CD4-positive, alpha-beta T cell treated with Interleukin-15 for 4 hours (primary cell): Measurements from ENCODE around the gene TBC1D20.
"Not testable (repeated sequence)": the region's sequence is repeated elsewhere in the genome, so short reads cannot be mapped to it uniquely, and the experiment has no call there.

Source experiments
- DNase-seq: peaks from one replicate; pipeline ENCODE4 v3.0.0-alpha.2; 2020; ENCODE audit warnings: low spot score

Gene TBC1D20, protein sequence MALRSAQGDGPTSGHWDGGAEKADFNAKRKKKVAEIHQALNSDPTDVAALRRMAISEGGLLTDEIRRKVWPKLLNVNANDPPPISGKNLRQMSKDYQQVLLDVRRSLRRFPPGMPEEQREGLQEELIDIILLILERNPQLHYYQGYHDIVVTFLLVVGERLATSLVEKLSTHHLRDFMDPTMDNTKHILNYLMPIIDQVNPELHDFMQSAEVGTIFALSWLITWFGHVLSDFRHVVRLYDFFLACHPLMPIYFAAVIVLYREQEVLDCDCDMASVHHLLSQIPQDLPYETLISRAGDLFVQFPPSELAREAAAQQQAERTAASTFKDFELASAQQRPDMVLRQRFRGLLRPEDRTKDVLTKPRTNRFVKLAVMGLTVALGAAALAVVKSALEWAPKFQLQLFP

DNA sequence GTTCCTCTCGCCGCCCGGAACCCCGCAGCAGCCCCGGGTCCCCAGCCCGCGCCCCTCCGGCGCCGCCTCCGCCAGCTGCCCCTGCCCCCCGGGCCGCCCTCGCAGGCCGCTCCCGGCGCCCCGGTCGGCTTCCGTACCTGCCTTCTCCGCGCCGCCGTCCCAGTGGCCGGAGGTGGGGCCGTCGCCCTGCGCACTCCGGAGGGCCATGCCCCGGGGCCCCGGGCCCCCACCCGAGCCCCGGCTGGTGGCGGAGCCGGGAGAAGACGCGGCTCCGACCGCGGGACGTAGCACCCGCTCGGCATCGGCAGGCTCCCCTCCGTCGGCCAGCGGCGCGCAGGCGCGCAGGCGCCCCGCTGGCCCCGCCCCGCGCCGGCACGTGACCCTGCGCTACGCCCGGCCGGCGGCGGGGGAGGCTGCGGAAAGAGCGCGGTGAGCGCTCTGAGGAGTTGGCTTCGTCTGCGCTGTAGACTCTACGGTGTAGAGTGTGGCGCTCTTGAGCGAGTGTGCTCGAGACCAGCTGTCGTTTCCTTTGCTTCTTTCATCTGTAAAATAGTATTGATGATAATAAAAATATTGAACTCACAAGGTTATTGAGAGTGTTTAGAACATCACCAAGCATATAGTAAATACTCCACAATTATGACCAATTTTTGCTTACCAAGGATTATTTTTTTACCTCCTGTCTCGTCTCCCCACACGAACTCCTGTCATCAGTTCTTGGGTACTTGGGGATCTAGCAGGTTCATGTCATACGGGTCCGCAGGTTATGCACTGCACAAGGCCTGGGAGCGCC is at the start of gene TBC1D20:
TSS of gene TBC1D20 (minus strand) at position 335 of the 793 bp plus-strand sequence. CDS start at position 207, 128 bp downstream.
- peak; percentile 87 for DNase-seq

GRCh38 chr20:510328-511057 is 48.2 kb upstream of the TBC1D20 start:
- DNase-seq = not testable (repeated sequence)

DNA sequence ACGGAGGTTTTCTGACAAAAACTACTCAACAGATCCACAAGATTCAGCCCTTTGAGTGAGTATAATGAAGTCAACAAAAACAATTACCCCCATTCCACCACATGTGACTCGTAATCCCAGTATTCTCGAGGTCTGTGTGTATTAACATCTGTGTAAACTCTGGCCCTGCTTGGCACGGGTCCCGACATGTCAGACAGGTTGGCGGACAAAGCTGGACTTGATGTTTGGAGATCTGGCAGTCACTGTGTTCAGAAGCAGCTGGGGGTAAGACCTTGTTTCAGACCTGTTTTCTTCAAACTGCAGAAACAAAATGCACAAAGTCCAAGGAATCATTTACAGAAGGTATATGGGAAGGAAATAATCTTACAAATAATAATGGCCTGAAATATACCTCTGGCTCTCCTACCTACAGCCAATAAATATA is 46.0 kb upstream of the TBC1D20 start:
- not testable (repeated sequence) for DNase-seq

DNA sequence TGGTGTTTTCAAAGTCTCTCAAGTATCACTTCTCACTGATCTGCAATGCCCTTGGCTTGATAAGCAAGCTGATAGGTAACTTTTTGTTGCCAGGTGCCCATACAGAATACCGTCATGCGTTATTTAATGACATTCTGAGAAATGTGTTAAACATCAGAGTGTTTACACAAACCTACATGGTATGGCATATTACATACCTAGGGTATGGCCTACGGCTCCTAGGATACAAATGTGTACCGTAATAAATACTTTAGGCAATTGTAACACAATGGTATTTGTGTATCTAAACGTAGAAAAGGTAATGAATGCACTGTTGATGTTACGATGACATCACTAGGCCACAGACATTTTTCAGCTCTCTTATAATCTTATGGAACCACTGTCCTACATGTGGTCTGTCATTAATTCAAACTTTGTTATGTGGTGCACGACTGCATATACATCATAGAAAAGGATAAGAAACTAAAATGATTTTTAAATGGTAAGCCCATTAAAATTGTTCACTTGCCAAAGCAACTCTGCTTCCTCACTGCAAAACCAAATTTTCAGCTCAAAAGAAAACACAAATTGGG is 45.5 kb upstream of the TBC1D20 start:
- no peak for DNase-seq

DNA sequence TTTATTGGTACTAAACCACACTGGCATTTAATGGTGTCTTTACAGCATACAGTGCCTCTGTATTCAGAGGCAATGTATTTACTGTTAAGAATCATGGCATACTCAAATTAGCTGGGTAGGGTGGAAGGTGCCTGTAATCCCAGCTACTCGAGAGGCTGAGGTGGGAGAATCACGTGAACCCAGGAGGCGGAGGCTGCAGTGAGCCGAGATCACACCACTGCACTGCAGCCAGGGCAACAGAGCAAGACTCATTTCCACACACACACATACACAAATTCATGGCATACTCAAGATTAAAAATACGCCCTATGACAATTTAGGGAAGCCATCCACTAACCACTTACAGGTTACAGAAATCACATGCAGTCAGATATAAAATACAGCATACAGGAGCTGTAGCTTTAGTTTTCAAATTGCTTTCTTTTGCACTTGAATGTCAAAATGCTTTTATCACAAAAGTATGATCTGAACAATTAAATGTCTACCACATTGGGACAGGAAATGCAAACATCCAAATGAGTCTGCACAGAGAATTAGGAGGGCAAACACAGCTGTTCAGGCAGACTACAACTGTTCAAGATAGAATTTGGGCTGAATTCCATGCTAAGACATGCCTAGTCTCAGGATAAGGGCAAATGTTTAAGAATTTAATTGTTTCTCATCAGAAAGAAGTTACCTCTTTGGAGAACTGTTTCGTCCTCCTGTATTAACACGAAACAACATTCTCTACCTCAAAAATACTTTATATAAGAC is 44.8 kb upstream of the TBC1D20 start:
- no peak for DNase-seq

GRCh38 chr20:504632-505075 is 42.3 kb upstream of the TBC1D20 start:
- no peak for DNase-seq

DNA sequence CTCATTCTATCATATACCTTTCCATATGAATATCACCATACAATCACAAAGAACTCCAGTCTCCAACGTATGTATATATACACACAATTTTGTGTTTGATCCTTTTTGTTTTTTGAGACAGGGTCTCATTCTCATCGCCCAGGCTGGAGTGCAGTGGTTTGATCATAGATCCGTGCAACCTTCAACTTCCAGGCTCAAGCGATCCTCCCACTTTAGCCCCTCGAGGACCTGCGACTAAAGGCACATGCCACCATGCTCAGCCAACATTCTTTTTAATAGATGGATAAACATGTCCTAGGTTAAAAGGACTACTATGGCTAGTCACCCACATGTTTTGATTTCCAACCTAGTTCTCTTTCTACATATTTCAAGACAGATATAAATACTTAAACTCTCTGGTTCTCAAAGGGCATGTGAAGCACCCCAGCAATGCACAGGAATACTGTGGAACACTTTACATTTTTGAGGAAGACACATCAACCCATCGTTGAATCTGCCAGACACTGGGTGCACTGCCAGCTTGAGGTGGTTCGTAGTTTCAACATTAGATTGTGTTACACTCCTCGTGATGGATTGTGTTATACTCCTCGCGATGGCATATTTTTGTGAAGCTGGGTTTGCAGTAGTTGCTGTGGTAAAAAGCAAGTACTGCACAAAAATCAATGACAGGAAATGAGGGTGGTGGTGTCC is 40.9 kb upstream of the TBC1D20 start:
- no peak for DNase-seq

DNA sequence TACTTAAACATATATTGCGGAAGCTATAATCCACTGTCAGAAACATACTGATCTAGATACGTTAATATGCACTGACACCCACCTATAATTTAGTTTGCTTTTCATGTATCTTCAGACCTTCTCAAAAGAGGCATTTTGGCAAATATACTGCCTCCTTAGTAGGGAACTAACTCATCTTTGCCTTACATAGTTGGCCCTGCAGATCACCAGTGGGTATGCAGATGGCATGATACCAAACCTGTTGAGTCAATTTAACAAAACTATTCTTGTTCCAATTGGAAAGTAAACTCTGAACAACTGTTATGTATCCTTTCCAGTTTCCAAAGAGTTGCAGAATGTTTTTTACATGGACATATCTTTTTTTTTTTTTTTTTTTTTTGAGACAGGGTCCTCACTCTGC is 35.6 kb upstream of the TBC1D20 start:
- no peak for DNase-seq

- DNase-seq = no peak
Observed at GRCh38 chr20:496126-496696, 33.9 kb upstream of the TBC1D20 start.

DNA sequence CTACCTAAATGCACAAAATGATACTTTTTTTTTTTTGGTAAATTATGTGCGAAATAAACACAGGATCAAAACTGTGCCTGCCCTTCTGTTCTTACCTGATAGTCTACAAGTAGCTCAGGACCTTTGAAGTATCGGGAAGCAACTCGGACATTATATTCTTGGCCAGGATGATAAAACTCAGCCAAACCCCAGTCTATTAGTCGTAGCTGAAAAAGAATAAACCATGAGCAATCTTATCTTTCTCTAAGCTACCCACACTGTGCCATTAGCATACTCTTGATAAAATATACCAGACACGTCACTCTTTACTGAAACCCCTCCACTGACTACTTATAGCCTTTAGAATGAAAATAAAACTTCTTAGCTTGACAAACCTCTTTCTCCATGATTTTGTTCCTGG is 29.8 kb upstream of the TBC1D20 start:
- no peak for DNase-seq

- no peak for DNase-seq
Observed at GRCh38 chr20:487655-488054, 25.3 kb upstream of the TBC1D20 start.

DNA sequence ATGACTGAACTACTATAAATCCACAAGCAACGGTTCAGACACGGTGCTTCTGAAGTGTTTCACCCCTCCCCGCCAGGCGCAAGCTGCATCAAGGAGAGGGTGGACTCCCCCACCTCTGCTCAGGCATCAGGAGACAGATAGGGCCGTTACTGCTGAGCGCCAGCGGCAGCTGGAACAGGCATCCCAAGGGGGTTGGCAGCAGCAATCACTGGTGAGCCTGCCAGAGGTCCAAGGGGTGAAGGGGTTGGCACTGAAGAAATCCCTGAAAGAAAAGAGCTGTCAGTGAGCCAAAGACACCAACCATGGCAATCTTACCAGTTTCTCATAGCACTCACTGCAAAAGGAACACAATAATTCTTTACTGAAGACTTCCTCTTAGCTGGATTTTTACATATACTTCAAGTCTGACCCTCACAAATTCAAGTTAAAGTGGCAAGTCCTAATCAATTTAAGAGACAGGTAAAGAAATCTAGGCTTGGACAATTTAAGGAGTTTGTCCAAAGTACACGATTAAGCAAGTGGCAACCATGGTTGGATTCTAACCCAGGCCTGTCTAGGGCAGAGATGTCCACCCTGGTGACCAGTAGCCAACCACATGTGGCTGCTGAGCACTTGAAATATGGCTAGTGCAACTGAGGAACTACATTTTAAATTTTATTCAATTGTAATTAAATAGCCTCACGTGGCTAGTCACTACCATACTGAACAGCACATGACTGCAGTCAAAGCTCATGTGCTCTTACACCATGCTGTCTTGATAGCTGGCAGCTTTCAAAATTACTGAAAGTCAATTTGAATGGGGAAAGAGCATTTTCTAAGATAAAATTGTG is 21.7 kb upstream of the TBC1D20 start:
- DNase-seq = no peak

GRCh38 chr20:481167-481566 is 18.8 kb upstream of the TBC1D20 start:
- DNase-seq = peak; percentile 60

DNA sequence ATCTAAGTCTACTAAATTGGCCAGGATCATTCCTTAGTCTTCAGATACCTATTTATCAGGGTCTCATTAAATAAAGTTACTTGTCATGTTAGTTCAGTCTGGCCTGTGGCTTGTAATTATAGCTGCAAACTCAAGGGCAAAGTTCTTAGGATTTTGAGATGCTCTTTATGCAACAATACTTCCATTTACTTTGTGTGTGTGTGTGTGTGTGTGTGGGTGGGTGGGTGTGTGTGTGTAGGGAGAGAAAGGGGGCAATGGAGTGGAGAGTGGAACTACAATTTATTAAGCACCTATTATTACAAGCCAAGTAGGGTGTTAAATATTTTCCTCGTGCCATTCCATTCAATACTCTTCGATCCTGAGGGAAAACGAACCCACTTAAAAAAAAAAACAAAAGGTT is 17.7 kb upstream of the TBC1D20 start:
- no peak for DNase-seq

DNA sequence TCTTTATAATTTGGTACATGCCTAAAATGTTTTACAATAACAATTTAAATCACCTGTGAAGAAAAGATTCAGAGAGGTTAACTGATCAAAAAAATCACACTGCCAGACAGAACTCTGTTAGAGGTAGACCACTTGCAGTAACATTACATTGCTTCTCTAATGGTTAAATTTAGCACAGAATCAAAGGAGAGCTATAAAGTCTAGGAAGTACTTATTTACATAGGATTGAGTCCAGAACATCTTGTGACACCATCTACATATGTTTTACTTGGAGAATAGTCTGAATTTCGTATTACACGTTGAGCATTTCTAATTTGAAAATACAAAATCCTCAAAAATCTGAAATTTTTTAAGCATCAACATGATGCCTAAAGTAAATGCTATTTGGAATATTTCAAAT is 17.2 kb upstream of the TBC1D20 start:
- no peak for DNase-seq

- DNase-seq = peak; percentile 74
Observed at GRCh38 chr20:478949-479429, 16.7 kb upstream of the TBC1D20 start.

DNA sequence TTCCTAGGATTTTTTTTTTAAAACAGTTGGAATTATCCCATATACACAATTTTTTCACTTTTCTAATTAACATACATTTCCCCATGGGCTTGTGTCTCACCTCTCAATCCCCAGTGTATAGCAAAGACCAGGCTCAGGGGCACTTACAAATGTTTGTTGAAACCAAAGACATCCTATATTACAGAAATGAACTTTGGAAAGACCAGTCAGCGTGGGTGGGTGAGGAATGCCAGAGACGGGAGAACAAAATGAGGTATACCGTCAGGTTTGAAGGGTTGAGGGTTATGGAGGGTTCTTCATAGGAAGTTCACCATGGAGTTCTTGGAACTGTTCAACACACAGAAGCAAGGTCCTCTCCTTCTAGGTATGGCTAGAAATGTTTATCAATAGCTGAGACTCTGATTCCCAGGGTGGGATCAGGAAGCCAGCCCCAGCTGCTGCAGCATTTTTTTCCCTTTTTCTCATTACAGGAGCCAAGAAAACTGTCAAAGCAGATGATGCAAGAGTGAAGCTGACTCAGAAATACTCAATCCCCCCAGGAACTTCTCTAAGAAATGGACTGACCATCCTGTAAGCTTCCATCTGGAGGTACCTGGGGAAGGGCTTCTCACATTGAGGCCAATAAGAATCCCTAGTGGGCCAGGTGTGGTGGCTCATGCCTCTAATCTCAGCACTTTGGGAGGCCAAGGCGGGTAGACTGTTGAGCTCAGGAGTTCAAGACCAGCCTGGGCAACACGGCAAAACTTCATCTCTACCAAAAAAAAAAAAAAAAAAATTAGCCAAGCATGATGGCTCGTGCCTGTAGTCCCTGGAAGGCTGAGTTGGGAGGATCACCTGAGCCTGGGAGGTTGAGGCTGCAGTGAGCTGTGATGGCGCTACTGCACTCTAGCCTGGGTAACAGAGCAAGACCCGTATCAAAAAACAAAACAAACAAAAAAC is 15.9 kb upstream of the TBC1D20 start:
- DNase-seq = no peak
